ENCODE measurements around the gene CCDC159.

The CCDC159 gene

GRCh38 chr19:11382898-11383705 lies 36.8 kb downstream of the CCDC159 start (continued):
- TF ChIP-seq, protein P1, sequence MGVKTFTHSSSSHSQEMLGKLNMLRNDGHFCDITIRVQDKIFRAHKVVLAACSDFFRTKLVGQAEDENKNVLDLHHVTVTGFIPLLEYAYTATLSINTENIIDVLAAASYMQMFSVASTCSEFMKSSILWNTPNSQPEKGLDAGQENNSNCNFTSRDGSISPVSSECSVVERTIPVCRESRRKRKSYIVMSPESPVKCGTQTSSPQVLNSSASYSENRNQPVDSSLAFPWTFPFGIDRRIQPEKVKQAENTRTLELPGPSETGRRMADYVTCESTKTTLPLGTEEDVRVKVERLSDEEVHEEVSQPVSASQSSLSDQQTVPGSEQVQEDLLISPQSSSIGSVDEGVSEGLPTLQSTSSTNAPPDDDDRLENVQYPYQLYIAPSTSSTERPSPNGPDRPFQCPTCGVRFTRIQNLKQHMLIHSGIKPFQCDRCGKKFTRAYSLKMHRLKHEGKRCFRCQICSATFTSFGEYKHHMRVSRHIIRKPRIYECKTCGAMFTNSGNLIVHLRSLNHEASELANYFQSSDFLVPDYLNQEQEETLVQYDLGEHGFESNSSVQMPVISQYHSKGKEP (tag by site-specific recombination; IDR thresholded peaks at IDR 0.05): no peak
- TF ChIP-seq ZNF768 (tag by site-specific recombination; IDR thresholded peaks at IDR 0.05): no peak
- no peak for TF ChIP-seq ZFP41 (tag by site-specific recombination; IDR thresholded peaks at IDR 0.05; ENCODE audit: borderline replicate concordance)
- peak; percentile 96 for TF ChIP-seq GLIS1 (tag by site-specific recombination; IDR thresholded peaks at IDR 0.05)
- TF ChIP-seq ZIC2 (tag by site-specific recombination; IDR thresholded peaks at IDR 0.05): peak; percentile 82
- TF ChIP-seq PRDM1 (tag by site-specific recombination; IDR thresholded peaks at IDR 0.05): no peak
- no peak for TF ChIP-seq SCRT2 (tag by site-specific recombination; IDR thresholded peaks at IDR 0.05)
- TF ChIP-seq ZSCAN30 (tag by site-specific recombination; IDR thresholded peaks at IDR 0.05): peak; percentile 74
- no peak for TF ChIP-seq TRIM28 (IDR thresholded peaks at IDR 0.05; ENCODE audit: borderline replicate concordance, low read length)
- TF ChIP-seq ZNF211 (tag by site-specific recombination; IDR thresholded peaks at IDR 0.05; ENCODE audit: low read depth): no peak
- TF ChIP-seq, protein P2, sequence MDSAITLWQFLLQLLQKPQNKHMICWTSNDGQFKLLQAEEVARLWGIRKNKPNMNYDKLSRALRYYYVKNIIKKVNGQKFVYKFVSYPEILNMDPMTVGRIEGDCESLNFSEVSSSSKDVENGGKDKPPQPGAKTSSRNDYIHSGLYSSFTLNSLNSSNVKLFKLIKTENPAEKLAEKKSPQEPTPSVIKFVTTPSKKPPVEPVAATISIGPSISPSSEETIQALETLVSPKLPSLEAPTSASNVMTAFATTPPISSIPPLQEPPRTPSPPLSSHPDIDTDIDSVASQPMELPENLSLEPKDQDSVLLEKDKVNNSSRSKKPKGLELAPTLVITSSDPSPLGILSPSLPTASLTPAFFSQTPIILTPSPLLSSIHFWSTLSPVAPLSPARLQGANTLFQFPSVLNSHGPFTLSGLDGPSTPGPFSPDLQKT (IDR thresholded peaks at IDR 0.05; ENCODE audit: borderline replicate concordance, low read depth, low read length): no peak
- no peak for TF ChIP-seq ZNF223 (tag by site-specific recombination; IDR thresholded peaks at IDR 0.05)
- no peak for TF ChIP-seq OVOL3 (tag by site-specific recombination; IDR thresholded peaks at IDR 0.05)
- no peak for TF ChIP-seq ZNF677 (tag by site-specific recombination; IDR thresholded peaks at IDR 0.05)
- TF ChIP-seq IKZF3 (tag by site-specific recombination; IDR thresholded peaks at IDR 0.05): peak; percentile 39; the same call in 1 of the 2 replicates
- peak; percentile 69 for TF ChIP-seq KLF8 (tag by site-specific recombination; IDR thresholded peaks at IDR 0.05)
- no peak for TF ChIP-seq ZNF792 (tag by site-specific recombination; IDR thresholded peaks at IDR 0.05)
- peak; percentile 83 for TF ChIP-seq ZNF341 (tag by site-specific recombination; IDR thresholded peaks at IDR 0.05; ENCODE audit: low read depth)
- TF ChIP-seq BCL6B (tag by site-specific recombination; IDR thresholded peaks at IDR 0.05): no peak
- peak; percentile 97 for TF ChIP-seq KLF10 (tag by site-specific recombination; IDR thresholded peaks at IDR 0.05)
- TF ChIP-seq ZNF777 (tag by site-specific recombination; IDR thresholded peaks at IDR 0.05; ENCODE audit: borderline replicate concordance): peak; percentile 87; the same call in 1 of the 2 replicates
- TF ChIP-seq ZNF239 (tag by site-specific recombination; IDR thresholded peaks at IDR 0.05): no peak
- TF ChIP-seq ZNF280C (tag by site-specific recombination; IDR thresholded peaks at IDR 0.05): no peak
- TF ChIP-seq ZNF701 (tag by site-specific recombination; IDR thresholded peaks at IDR 0.05): no peak
- no peak for TF ChIP-seq ZNF274 (IDR thresholded peaks at IDR 0.05; ENCODE audit: low read length)
- TF ChIP-seq ZNF274 (tag by site-specific recombination; IDR thresholded peaks at IDR 0.05; ENCODE audit: borderline replicate concordance): no peak
- TF ChIP-seq ZNF513 (tag by site-specific recombination; IDR thresholded peaks at IDR 0.05): no peak
- peak; percentile 83 for TF ChIP-seq SP3 (tag by site-specific recombination; IDR thresholded peaks at IDR 0.05)
- no peak for TF ChIP-seq ZNF747 (tag by site-specific recombination; IDR thresholded peaks at IDR 0.05)
- peak; percentile 89 for TF ChIP-seq SP2 (tag by site-specific recombination; IDR thresholded peaks at IDR 0.05)
- no peak for TF ChIP-seq ZNF404 (tag by site-specific recombination; IDR thresholded peaks at IDR 0.05)
- TF ChIP-seq ZNF175 (tag by site-specific recombination; IDR thresholded peaks at IDR 0.05): no peak
